GM23338 (cell line): ENCODE measurements around the gene M1AP. TPM values are rescaled to one million over a fixed set of nuclear protein-coding genes. Genes with fewer than 3 reads are reported as not detected.

ENCODE experiments used
- ATAC-seq: fragments of 200-7000 bp; cut with Tn5 transposase; 3 replicates; pipeline ENCODE4 v1.9.1; 2020
- DNase-seq: peaks from one replicate; pipeline ENCODE4 v3.0.0-alpha.2; 2015; ENCODE audit warnings: low spot score
- H2AFZ ChIP-seq: fragments of 200-600 bp; sonication (generic); 2 replicates; pipeline ENCODE4 v1.8.0; 2016; ENCODE audit warnings: antibody characterized with exemption, mild to moderate bottlenecking, moderate library complexity
- H3F3A ChIP-seq: fragments of 200-600 bp; sonication (generic); replicated peaks from 2 replicates; pipeline ENCODE4 v1.8.0; 2017; ENCODE audit warnings: antibody characterized with exemption, mixed run types, low read depth
- H3K27ac ChIP-seq: fragments of 200-600 bp; sonication (generic); 2 replicates; pipeline ENCODE4 v1.6.1; 2016; ENCODE audit warnings: low read depth
- H3K27me3 ChIP-seq: fragments of 200-600 bp; sonication (generic); 2 replicates; pipeline ENCODE4 v1.8.0; 2016; ENCODE audit warnings: mild to moderate bottlenecking, mixed run types, moderate library complexity; ENCODE audit not compliant: insufficient read depth
- H3K36me3 ChIP-seq: fragments of 200-600 bp; sonication (generic); 2 replicates; pipeline ENCODE4 v1.8.0; 2016; ENCODE audit warnings: mild to moderate bottlenecking; ENCODE audit not compliant: insufficient read depth
- H3K4me1 ChIP-seq: fragments of 200-600 bp; sonication (generic); 2 replicates; pipeline ENCODE4 v1.8.0; 2016; ENCODE audit warnings: mild to moderate bottlenecking, moderate library complexity; ENCODE audit not compliant: insufficient read depth
- H3K4me2 ChIP-seq: fragments of 200-600 bp; sonication (generic); 2 replicates; pipeline ENCODE4 v1.7.1; 2017; ENCODE audit warnings: mixed run types
- H3K4me3 ChIP-seq: fragments of 200-600 bp; sonication (generic); 2 replicates; pipeline ENCODE4 v1.6.1; 2016; ENCODE audit warnings: mixed run types
- H3K79me2 ChIP-seq: fragments of 200-600 bp; sonication (generic); replicated peaks from 2 replicates; pipeline ENCODE4 v1.8.0; 2017; ENCODE audit warnings: mild to moderate bottlenecking; ENCODE audit not compliant: insufficient read depth
- H3K9me2 ChIP-seq: fragments of 200-600 bp; sonication (generic); 2 replicates; pipeline ENCODE4 v1.8.0; 2017; ENCODE audit not compliant: insufficient read depth
- H4K20me1 ChIP-seq: fragments of 200-600 bp; sonication (generic); replicated peaks from 2 replicates; pipeline ENCODE4 v1.8.0; 2017; ENCODE audit warnings: mild to moderate bottlenecking; ENCODE audit not compliant: insufficient read depth
- H3K27ac Mint-ChIP-seq: 2 replicates; pipeline ENCODE4 v1.8.0; 2020; ENCODE audit warnings: inconsistent platforms, mild to moderate bottlenecking, moderate library complexity, mixed read lengths
- H3K27me3 Mint-ChIP-seq: 3 replicates; pipeline ENCODE4 v1.8.0; 2022; ENCODE audit warnings: low read depth, mild to moderate bottlenecking, moderate library complexity, mixed read lengths, inconsistent platforms; ENCODE audit not compliant: insufficient read depth, poor library complexity
- H3K36me3 Mint-ChIP-seq: 3 replicates; pipeline ENCODE4 v1.8.0; 2021; ENCODE audit warnings: low read depth, mild to moderate bottlenecking, inconsistent platforms, moderate library complexity, mixed read lengths
- H3K4me1 Mint-ChIP-seq: 3 replicates; pipeline ENCODE4 v1.8.0; 2020; ENCODE audit warnings: mild to moderate bottlenecking, inconsistent platforms, mixed read lengths
- H3K4me3 Mint-ChIP-seq: 3 replicates; pipeline ENCODE4 v1.8.0; 2021; ENCODE audit warnings: moderate library complexity, mild to moderate bottlenecking, inconsistent platforms, mixed read lengths
- H3K9me3 Mint-ChIP-seq: 3 replicates; pipeline ENCODE4 v1.8.0; 2020; ENCODE audit warnings: moderate library complexity, mild to moderate bottlenecking, inconsistent platforms, mixed read lengths
- CREB1 ChIP-seq: fragments of 250-450 bp; sonication (Bioruptor Pico); IDR thresholded peaks from 2 replicates; pipeline ENCODE4 v1.5.0; 2020; ENCODE audit warnings: low read depth, mild to moderate bottlenecking, moderate library complexity
- CTCF ChIP-seq, 2 experiments: fragments of 200-600 bp in 1 of 2; sonication (generic) in 1 of 2; conservative IDR thresholded peaks; 2 replicates each; pipeline versions ENCODE4 v1.5.1 to v1.6.1; 2016 to 2017; ENCODE audit warnings: antibody characterized with exemption in 2 of 2, low read depth in 2 of 2, mild to moderate bottlenecking in 2 of 2, moderate library complexity in 1 of 2
- EZH2 ChIP-seq: fragments of 200-600 bp; sonication (generic); IDR thresholded peaks from one replicate; pipeline ENCODE4 v1.8.0; 2017; ENCODE audit warnings: antibody characterized with exemption, mild to moderate bottlenecking, low read depth; ENCODE audit not compliant: unreplicated experiment
- EZH2phosphoT487 ChIP-seq: fragments of 200-600 bp; sonication (generic); IDR thresholded peaks from one replicate; pipeline ENCODE4 v1.8.1; 2018; ENCODE audit warnings: antibody characterized with exemption; ENCODE audit not compliant: unreplicated experiment
- JUNB ChIP-seq: IDR thresholded peaks from one replicate; pipeline ENCODE4 v1.6.1; 2016; ENCODE audit warnings: antibody characterized with exemption; ENCODE audit not compliant: unreplicated experiment
- NANOG ChIP-seq: IDR thresholded peaks from 2 replicates; pipeline ENCODE4 v1.6.1; 2016; ENCODE audit warnings: antibody characterized with exemption, borderline replicate concordance
- POLR2AphosphoS5 ChIP-seq: IDR thresholded peaks from 2 replicates; pipeline ENCODE4 v1.6.1; 2016; ENCODE audit warnings: antibody characterized with exemption, low read depth
- REST ChIP-seq: IDR thresholded peaks from one replicate; pipeline ENCODE4 v1.6.1; 2018; ENCODE audit warnings: antibody characterized with exemption; ENCODE audit not compliant: unreplicated experiment
- STAT1 ChIP-seq: IDR thresholded peaks from one replicate; pipeline ENCODE4 v1.6.1; 2016; ENCODE audit warnings: antibody characterized with exemption; ENCODE audit not compliant: unreplicated experiment
- ZNF331 ChIP-seq: fragments of 250-450 bp; sonication (Bioruptor Pico); IDR thresholded peaks from 2 replicates; pipeline ENCODE4 v1.5.0; 2020; ENCODE audit warnings: low read depth, mild to moderate bottlenecking, moderate library complexity
- polyA plus RNA-seq: library from polyadenylated mRNA; unstranded; fragments of >200 nt; fragmentation: Nextera tagmentation; extraction: Ambion mirVana; gene quantifications from 2 replicates; pipeline ENCODE4 v1.2.1, GENCODE V29; 2016
- total RNA-seq: library from RNA; depleted of rRNA; stranded (reverse); fragments of >200 nt; shearing (Covaris generic); gene quantifications from 2 replicates; pipeline ENCODE4 v1.2.3, GENCODE V29; 2014
- TF ChIP-seq, protein P1 (sequence below): fragments of 250-450 bp; sonication (Bioruptor Pico); IDR thresholded peaks from 2 replicates; pipeline ENCODE4 v1.5.0; 2020; ENCODE audit warnings: mild to moderate bottlenecking, moderate library complexity

M1AP gene
- total and polyA plus RNA-seq, 2 experiments from 2014 or later = 5.1 to 12.1 TPM

- Histone ChIP-seq H3K4me1 (no peaks in the 10 kb centered on the region; the same call in 1 of the 2 replicates), H3K4me3 (no peak overlapping the region), H3K27ac (no peak overlapping the region), H3K79me2 (no peaks in the 10 kb centered on the region), H3F3A (0 out of 2 replicates have a peak, but pooled peaks cover 2% of the 10 kb centered on the region), H3K9me2 (no peaks in the 10 kb centered on the region), H3K4me2 (no peak overlapping the region), H4K20me1 (no peaks in the 10 kb centered on the region; the same call in 1 of the 2 replicates), H2AFZ (no peak overlapping the region), H3K36me3 (no peaks in the 10 kb centered on the region), H3K27me3 (no peaks in the 10 kb centered on the region)
- no peak overlapping the region for H3K27ac Mint-ChIP-seq
- ATAC-seq (no peak), DNase-seq (no peak)
- H3K36me3 Mint-ChIP-seq = peaks cover 23% of the 10 kb centered on the region
- no peaks in the 10 kb centered on the region; the same call in 2 of the 3 replicates for H3K9me3 Mint-ChIP-seq
- H3K4me3 Mint-ChIP-seq = no peak overlapping the region
- H3K4me1 Mint-ChIP-seq = peaks cover 5% of the 10 kb centered on the region
- H3K27me3 Mint-ChIP-seq = peaks cover 2% of the 10 kb centered on the region
- TF ChIP-seq JUNB (no peak), POLR2AphosphoS5 (no peak), EZH2phosphoT487 (no peak), NANOG (no peak), EZH2 (no peak), STAT1 (no peak)
- TF ChIP-seq, protein P1, sequence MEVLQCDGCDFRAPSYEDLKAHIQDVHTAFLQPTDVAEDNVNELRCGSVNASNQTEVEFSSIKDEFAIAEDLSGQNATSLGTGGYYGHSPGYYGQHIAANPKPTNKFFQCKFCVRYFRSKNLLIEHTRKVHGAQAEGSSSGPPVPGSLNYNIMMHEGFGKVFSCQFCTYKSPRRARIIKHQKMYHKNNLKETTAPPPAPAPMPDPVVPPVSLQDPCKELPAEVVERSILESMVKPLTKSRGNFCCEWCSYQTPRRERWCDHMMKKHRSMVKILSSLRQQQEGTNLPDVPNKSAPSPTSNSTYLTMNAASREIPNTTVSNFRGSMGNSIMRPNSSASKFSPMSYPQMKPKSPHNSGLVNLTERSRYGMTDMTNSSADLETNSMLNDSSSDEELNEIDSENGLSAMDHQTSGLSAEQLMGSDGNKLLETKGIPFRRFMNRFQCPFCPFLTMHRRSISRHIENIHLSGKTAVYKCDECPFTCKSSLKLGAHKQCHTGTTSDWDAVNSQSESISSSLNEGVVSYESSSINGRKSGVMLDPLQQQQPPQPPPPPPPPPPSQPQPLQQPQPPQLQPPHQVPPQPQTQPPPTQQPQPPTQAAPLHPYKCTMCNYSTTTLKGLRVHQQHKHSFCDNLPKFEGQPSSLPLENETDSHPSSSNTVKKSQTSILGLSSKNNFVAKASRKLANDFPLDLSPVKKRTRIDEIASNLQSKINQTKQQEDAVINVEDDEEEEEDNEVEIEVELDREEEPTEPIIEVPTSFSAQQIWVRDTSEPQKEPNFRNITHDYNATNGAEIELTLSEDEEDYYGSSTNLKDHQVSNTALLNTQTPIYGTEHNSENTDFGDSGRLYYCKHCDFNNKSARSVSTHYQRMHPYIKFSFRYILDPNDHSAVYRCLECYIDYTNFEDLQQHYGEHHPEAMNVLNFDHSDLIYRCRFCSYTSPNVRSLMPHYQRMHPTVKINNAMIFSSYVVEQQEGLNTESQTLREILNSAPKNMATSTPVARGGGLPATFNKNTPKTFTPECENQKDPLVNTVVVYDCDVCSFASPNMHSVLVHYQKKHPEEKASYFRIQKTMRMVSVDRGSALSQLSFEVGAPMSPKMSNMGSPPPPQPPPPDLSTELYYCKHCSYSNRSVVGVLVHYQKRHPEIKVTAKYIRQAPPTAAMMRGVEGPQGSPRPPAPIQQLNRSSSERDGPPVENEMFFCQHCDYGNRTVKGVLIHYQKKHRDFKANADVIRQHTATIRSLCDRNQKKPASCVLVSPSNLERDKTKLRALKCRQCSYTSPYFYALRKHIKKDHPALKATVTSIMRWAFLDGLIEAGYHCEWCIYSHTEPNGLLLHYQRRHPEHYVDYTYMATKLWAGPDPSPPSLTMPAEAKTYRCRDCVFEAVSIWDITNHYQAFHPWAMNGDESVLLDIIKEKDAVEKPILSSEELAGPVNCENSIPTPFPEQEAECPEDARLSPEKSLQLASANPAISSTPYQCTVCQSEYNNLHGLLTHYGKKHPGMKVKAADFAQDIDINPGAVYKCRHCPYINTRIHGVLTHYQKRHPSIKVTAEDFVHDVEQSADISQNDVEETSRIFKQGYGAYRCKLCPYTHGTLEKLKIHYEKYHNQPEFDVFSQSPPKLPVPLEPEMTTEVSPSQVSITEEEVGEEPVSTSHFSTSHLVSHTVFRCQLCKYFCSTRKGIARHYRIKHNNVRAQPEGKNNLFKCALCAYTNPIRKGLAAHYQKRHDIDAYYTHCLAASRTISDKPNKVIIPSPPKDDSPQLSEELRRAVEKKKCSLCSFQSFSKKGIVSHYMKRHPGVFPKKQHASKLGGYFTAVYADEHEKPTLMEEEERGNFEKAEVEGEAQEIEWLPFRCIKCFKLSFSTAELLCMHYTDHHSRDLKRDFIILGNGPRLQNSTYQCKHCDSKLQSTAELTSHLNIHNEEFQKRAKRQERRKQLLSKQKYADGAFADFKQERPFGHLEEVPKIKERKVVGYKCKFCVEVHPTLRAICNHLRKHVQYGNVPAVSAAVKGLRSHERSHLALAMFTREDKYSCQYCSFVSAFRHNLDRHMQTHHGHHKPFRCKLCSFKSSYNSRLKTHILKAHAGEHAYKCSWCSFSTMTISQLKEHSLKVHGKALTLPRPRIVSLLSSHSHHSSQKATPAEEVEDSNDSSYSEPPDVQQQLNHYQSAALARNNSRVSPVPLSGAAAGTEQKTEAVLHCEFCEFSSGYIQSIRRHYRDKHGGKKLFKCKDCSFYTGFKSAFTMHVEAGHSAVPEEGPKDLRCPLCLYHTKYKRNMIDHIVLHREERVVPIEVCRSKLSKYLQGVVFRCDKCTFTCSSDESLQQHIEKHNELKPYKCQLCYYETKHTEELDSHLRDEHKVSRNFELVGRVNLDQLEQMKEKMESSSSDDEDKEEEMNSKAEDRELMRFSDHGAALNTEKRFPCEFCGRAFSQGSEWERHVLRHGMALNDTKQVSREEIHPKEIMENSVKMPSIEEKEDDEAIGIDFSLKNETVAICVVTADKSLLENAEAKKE (CRISPR knock-in tag) = no peak
These were observed 113.7 kb downstream of the M1AP start for GRCh38 chr2:74534411-74534810.

- Mint-ChIP-seq H3K4me1 (peaks cover 8% of the 10 kb centered on the region; the same call in 2 of the 3 replicates), H3K27ac (no peak overlapping the region), H3K36me3 (peaks cover 30% of the 10 kb centered on the region), H3K27me3 (peaks cover 9% of the 10 kb centered on the region), H3K9me3 (no peaks in the 10 kb centered on the region; the same call in 2 of the 3 replicates), H3K4me3 (no peak overlapping the region)
- Histone ChIP-seq H3F3A (0 out of 2 replicates have a peak, but pooled peaks cover 2% of the 10 kb centered on the region), H3K4me1 (peaks cover 3% of the 10 kb centered on the region; the same call in 1 of the 2 replicates), H3K4me3 (no peak overlapping the region), H3K9me2 (no peaks in the 10 kb centered on the region), H3K27me3 (no peaks in the 10 kb centered on the region), H3K79me2 (peaks cover 9% of the 10 kb centered on the region), H3K27ac (no peak overlapping the region), H4K20me1 (no peaks in the 10 kb centered on the region), H2AFZ (no peak overlapping the region), H3K4me2 (no peak overlapping the region), H3K36me3 (no peaks in the 10 kb centered on the region)
- ATAC-seq (no peak), DNase-seq (no peak)
- TF ChIP-seq CTCF (conservative IDR thresholded peaks at IDR 0.05; ENCODE audit: low read depth in 2 of 2) = no peak
- TF ChIP-seq ZNF331 (CRISPR knock-in tag) = no peak
- no peak for TF ChIP-seq POLR2AphosphoS5
- no peak for TF ChIP-seq REST
- TF ChIP-seq STAT1 = no peak
- no peak for TF ChIP-seq CREB1
- TF ChIP-seq JUNB = no peak
- TF ChIP-seq NANOG = no peak
These were observed 114.7 kb downstream of the M1AP start for GRCh38 chr2:74533464-74533863.
